HG02840 (cell line): ENCODE results near the gene ADCY5.
"Not testable (repeated sequence)": the region's sequence is repeated elsewhere in the genome, so short reads cannot be mapped to it uniquely, and the experiment has no call there.

ENCODE experiments used
- ATAC-seq: cut with Tn5 transposase; IDR thresholded peaks from one replicate; pipeline ENCODE4 v1.9.1; 2021; ENCODE audit warnings: mild to moderate bottlenecking, moderate library complexity, moderate number of reproducible peaks; ENCODE audit not compliant: unreplicated experiment, low FRiP score

The ADCY5 gene

GRCh38 chr3:123281929-123282328 lies 167.0 kb downstream of the ADCY5 start:
- no peak for ATAC-seq

DNA sequence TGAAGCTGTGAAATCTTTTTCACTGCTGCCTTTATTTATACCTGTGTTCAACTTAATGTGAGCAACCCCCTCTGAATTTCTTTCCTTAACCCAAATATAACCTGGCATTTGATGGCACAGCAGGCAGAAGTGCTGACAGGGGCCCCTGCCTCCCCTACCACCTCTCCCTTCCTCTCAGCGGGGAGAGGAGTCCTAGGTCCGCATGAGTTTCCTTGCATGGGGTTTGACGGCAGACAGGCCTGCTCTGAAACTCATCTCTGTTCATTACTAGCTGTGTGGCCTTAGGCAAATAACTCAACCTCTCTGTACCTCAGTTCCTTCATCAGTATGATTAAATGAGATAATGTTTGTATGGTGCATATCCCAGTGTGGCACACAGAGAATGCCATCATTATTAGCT lies 167.5 kb downstream of the ADCY5 start:
- ATAC-seq, result no peak

DNA sequence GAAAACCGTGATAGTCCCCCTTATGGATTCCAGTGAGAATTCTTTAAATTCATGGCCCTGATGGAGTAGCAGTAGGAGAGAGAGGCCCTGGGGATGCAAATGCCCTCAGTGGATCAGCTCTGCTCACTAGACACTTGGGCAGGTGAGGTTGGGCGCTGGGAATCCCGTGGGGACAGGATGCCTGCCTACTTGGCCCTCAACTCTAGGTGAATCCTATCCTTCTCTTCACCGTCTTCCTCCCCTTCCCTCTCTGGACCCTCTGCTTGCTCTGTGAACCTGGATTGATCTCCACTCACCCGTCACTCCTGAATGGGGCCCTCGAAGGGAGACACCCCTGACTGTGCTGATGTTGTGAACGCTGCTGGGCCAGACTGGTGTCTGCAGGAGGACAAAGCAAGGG lies 169.8 kb downstream of the ADCY5 start:
- ATAC-seq, result no peak

DNA sequence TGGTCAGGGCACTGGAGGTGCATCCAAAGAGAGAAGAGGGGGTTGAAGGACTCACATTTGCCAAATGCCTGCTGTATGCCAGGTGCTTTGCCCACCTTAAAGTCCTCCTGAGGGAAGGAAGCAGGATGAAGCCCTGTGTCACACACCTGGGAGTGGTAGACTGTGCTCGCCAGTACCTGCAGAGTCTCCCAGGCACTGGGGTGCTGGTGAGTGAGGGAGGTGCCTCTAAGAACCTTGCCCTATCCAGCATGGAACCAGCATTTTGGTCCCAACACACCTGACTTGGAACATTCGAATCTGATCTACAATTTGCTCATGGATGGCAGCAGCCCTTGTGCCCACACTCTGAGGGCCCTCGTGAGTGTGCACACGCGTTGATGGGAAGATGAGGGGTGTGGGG lies 170.4 kb downstream of the ADCY5 start:
- ATAC-seq, result no peak

- ATAC-seq, result no peak
Observed at GRCh38 chr3:123277106-123277505, 171.8 kb downstream of the ADCY5 start.

DNA sequence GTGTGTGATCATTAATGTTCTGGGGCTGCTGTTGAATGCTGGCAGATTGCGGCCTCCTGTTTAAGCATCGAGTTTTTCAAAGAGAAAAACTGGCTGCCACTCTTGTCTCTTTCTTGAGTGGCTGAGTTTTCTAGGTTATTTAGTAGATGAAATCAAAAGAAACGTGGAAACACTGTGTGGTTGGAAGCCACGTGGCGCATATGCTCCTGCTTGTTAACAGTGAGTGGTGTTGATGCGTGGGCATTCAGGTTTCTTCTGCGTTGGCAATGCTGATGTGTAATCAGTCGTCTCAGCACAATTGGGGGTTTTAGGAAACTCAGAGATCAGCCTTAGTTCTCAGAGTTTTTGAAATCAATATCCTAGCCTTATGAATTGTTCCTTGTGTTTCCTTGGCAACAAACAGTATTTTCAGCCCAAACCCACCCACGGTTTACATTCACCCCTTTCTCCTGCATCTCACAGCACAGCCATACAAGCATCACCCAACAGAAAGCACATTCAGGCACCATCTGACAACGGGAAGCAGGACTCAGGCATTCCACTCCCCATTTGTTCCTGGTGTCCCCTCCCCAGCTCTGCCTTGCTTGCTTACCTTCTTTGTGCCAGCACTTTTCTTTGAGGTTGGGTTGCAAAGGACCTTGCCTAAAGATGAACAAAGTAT lies 172.4 kb downstream of the ADCY5 start:
- ATAC-seq, result no peak

DNA sequence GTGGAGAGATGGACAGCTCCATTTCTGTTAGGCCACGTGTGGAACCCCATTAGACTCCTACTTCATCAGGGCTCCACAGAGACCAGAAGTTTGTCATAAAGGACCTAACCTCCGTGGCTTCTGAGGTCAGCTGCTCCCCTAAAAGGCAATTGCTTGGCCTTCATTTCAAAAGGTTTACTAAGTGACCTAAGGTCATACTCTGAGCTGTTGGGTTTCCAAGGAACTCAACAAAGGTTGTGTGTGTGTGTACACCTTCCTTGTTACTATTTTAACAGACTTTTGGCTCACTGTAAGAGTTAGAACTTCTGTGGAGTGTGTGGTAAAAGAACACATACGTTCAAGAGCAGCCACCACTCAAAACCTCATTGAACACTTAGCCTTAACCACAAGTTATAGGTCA lies 173.2 kb downstream of the ADCY5 start:
- no peak for ATAC-seq

GRCh38 chr3:123272547-123272946 lies 176.3 kb downstream of the ADCY5 start:
- no peak for ATAC-seq

DNA sequence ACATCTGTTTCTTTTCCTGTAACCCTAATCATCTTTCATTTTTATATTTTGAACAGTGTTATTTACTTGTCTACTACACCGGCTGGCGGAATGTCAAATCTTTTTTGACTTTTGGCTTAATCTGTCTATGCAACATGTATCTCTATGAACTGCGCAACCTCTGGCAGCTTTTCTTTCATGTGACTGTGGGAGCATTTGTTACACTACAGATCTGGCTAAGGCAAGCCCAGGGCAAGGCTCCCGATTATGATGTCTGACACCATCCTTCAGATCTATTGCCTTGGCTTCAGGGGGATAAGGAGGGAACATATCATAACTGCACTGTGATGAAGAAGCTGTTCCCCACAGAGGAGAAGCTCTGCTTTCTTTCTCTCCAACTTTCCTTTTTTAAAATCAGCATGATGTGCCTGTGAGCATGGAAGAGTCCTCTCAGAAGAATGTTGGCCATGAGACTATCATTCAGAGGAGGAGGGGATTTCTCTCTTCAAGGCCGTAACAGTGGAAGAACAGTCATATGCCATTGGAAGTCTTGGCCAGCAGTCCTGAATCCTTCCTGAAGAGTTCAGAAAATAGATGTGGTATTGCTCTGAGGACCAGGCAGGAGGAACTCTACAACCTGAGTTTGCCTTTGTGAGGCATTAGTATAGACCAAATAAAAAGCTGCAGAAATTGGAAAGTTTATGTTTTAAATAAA lies 177.3 kb downstream of the ADCY5 start:
- ATAC-seq, result no peak

- no peak for ATAC-seq
Observed at GRCh38 chr3:123270818-123271217, 178.1 kb downstream of the ADCY5 start.

- ATAC-seq, result no peak
Observed at GRCh38 chr3:123267821-123268220, 181.1 kb downstream of the ADCY5 start.

GRCh38 chr3:123263941-123264340 lies 184.9 kb downstream of the ADCY5 start:
- no peak for ATAC-seq

- no peak for ATAC-seq
Observed at GRCh38 chr3:123262868-123263267, 186.0 kb downstream of the ADCY5 start.

DNA sequence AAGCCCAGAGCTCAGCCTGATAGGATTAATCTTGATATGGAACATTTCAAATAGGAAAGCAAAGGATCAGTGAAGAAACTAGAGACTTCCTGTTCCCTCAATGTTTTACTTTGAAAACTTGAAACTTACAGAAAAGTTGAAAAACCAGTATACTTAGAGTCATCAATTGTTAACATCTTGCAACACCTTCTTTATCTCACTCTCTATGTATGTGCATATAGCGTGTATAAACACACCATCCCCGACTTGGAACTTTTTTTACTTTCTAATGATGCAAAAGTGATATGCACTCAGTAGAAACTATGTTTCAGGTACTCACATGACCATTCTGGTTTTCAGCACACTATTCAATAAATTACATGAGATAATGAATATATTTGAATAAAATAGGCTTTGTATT lies 186.7 kb downstream of the ADCY5 start:
- no peak for ATAC-seq

GRCh38 chr3:123261666-123262065 lies 187.2 kb downstream of the ADCY5 start:
- no peak for ATAC-seq

DNA sequence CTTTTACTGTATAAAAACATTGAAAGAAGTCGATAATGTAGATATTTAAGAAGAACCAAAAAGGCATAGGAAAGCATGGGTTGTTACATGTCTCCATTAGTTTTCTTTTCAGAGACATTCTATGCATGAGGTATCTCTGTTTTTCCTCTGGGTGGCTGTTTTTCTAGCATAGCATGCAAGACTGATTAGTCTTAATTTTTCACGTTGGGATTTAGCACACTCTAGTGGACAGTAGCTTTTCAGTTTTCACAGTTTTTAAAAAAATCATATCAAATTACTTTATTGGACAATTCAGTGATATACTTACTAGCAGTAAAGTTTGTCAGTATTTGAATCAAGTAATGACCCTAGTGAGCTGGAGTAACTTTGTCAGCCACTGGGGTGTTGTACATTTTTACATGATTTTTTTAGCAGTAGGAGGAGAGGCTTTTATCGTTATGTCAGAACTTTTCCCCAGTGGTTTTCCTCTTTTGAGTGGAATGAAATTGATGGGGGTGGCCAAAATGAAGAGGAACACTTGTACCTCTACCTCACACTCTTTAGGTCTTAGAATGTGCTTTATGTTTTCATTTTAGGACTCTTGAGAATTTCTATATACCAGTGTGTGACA lies 190.0 kb downstream of the ADCY5 start:
- no peak for ATAC-seq

GRCh38 chr3:123258359-123258758 lies 190.5 kb downstream of the ADCY5 start:
- ATAC-seq, result no peak

GRCh38 chr3:123256256-123256655 lies 192.6 kb downstream of the ADCY5 start:
- no peak for ATAC-seq

- ATAC-seq, result no peak
Observed at GRCh38 chr3:123246866-123247265, 202.0 kb downstream of the ADCY5 start.

GRCh38 chr3:123244128-123244527 lies 204.8 kb downstream of the ADCY5 start:
- ATAC-seq, result no peak

GRCh38 chr3:123239756-123240155 lies 209.1 kb downstream of the ADCY5 start:
- ATAC-seq, result no peak

DNA sequence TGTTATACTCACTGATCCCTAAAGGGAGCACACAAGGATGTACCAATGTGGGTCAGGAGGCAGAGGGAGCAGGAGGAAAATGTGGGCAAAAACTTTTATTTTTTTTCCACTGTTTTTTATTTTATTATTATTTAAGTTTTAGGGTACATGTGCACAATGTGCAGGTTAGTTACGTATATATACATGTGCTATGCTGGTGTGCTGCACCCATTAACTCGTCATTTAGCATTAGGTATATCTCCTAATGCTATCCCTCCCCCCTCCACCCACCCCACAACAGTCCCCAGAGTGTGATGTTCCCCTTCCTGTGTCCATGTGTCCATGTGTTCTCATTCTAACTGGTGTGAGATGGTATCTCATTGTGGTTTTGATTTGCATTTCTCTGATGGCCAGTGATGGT lies 209.7 kb downstream of the ADCY5 start:
- ATAC-seq, result not testable (repeated sequence)
